Activated naive CD4-positive, alpha-beta T cell treated with anti-CD3 and anti-CD28 coated beads, Interleukin-2, amount 50 U/mL, for 16 hours (primary cell): ENCODE data around the gene STAB2.

Experiments
- DNase-seq: peaks from one replicate; pipeline ENCODE4 v3.0.0-alpha.2; 2020

STAB2 gene

GRCh38 chr12:103583008-103583407 is 4.1 kb upstream of the STAB2 start:
- DNase-seq, result no peak

GRCh38 chr12:103586132-103586531 is 941 bp upstream of the STAB2 start:
- no peak for DNase-seq

GRCh38 chr12:103588680-103589079 is 1.6 kb downstream of the STAB2 start:
- no peak for DNase-seq

- DNase-seq, result no peak
These were observed 2.4 kb downstream of the STAB2 start for GRCh38 chr12:103589517-103589916.

- no peak for DNase-seq
These were observed 3.2 kb downstream of the STAB2 start for GRCh38 chr12:103590271-103590670.

GRCh38 chr12:103596981-103597380 is 9.9 kb downstream of the STAB2 start:
- no peak for DNase-seq

GRCh38 chr12:103599274-103599673 is 12.2 kb downstream of the STAB2 start:
- no peak for DNase-seq

GRCh38 chr12:103600967-103601728 is 14.1 kb downstream of the STAB2 start:
- no peak for DNase-seq

- DNase-seq, result no peak
These were observed 33.3 kb downstream of the STAB2 start for GRCh38 chr12:103620395-103620794.

GRCh38 chr12:103623716-103624115 is 36.6 kb downstream of the STAB2 start:
- no peak for DNase-seq

- DNase-seq, result no peak
These were observed 39.4 kb downstream of the STAB2 start for GRCh38 chr12:103626498-103626897.

GRCh38 chr12:103627189-103627855 is 40.2 kb downstream of the STAB2 start:
- no peak for DNase-seq

GRCh38 chr12:103632554-103633216 is 45.6 kb downstream of the STAB2 start:
- no peak for DNase-seq

- DNase-seq, result no peak
These were observed 47.7 kb downstream of the STAB2 start for GRCh38 chr12:103634732-103635131.

- DNase-seq, result no peak
These were observed 48.3 kb downstream of the STAB2 start for GRCh38 chr12:103635419-103635818.

- no peak for DNase-seq
These were observed 49.9 kb downstream of the STAB2 start for GRCh38 chr12:103637021-103637420.

- DNase-seq, result no peak
These were observed 50.4 kb downstream of the STAB2 start for GRCh38 chr12:103637429-103637828.

GRCh38 chr12:103639983-103640382 is 52.9 kb downstream of the STAB2 start:
- DNase-seq, result no peak

GRCh38 chr12:103640410-103640809 is 53.3 kb downstream of the STAB2 start:
- no peak for DNase-seq

- DNase-seq, result no peak
These were observed 53.8 kb downstream of the STAB2 start for GRCh38 chr12:103640831-103641230.

- no peak for DNase-seq
These were observed 55.3 kb downstream of the STAB2 start for GRCh38 chr12:103642240-103642864.

GRCh38 chr12:103645202-103645601 is 58.1 kb downstream of the STAB2 start:
- DNase-seq, result no peak

- no peak for DNase-seq
These were observed 60.2 kb downstream of the STAB2 start for GRCh38 chr12:103647267-103647666.

- no peak for DNase-seq
These were observed 65.7 kb downstream of the STAB2 start for GRCh38 chr12:103652808-103653207.
